K562 (cell line): ENCODE data around the gene CACNA1I. TPM values are rescaled to one million over a fixed set of nuclear protein-coding genes. Genes with fewer than 3 reads are reported as not detected.

Experiments used
- CREM ChIP-seq: IDR thresholded peaks from 2 replicates; pipeline ENCODE4 v1.6.1; 2014; ENCODE audit warnings: antibody characterized with exemption, low read depth
- E2F6 ChIP-seq, 2 experiments: IDR thresholded peaks; 2 replicates each; pipeline ENCODE4 v1.6.1; 2011; ENCODE audit warnings: borderline replicate concordance in 1 of 2, control low read depth in 1 of 2, low read depth in 1 of 2, low read length in 1 of 2, mild to moderate bottlenecking in 1 of 2, mixed read lengths in 1 of 2, moderate library complexity in 1 of 2; ENCODE audit not compliant: insufficient read depth in 1 of 2, insufficient read length in 1 of 2, poor library complexity in 1 of 2, severe bottlenecking in 1 of 2; ENCODE audit errors: extremely low read depth in 1 of 2
- E2F8 ChIP-seq: fragments of 450-650 bp; IDR thresholded peaks from 2 replicates; pipeline ENCODE4 v1.7.1; 2018; ENCODE audit warnings: mild to moderate bottlenecking, low read depth; ENCODE audit not compliant: partially characterized antibody
- EP400 ChIP-seq: fragments of 450-650 bp; IDR thresholded peaks from 2 replicates; pipeline ENCODE4 v1.6.1; 2017; ENCODE audit warnings: antibody characterized with exemption, mild to moderate bottlenecking, moderate library complexity
- ETV6 ChIP-seq, 3 experiments: fragments of 150-350 bp in 1 of 3; sonication (generic) in 1 of 3; formaldehyde crosslinking in 1 of 3; IDR thresholded peaks; 2 replicates each; pipeline versions ENCODE4 v1.6.1 to v1.8.0; 2014 to 2022; ENCODE audit warnings: borderline replicate concordance in 2 of 3, low read depth in 2 of 3, antibody characterized with exemption in 1 of 3, low read length in 1 of 3, mild to moderate bottlenecking in 1 of 3, missing genetic modification reagents in 1 of 3
- FOXK1 ChIP-seq: sonication (generic); formaldehyde crosslinking; IDR thresholded peaks from 2 replicates; pipeline ENCODE4 v1.8.0; 2022; ENCODE audit warnings: missing genetic modification reagents, mild to moderate bottlenecking, borderline replicate concordance
- ID3 ChIP-seq, 2 experiments: fragments of 250-450 bp in 1 of 2; fragments of 450-650 bp in 1 of 2; sonication (Bioruptor Pico) in 1 of 2; IDR thresholded peaks; 2 replicates each; pipeline versions ENCODE4 v1.6.1 to v1.8.0; 2016 to 2021; ENCODE audit warnings: mild to moderate bottlenecking in 2 of 2, moderate library complexity in 2 of 2, missing compliant biosample characterization in 1 of 2, missing genetic modification characterization in 1 of 2
- MXI1 ChIP-seq: IDR thresholded peaks from 2 replicates; pipeline ENCODE4 v1.6.1; 2011; ENCODE audit warnings: low read depth, mild to moderate bottlenecking, improper control_type of control experiment, low read length
- SIN3B ChIP-seq: fragments of 450-650 bp; IDR thresholded peaks from 2 replicates; pipeline ENCODE4 v1.6.1; 2017; ENCODE audit warnings: low read depth, mild to moderate bottlenecking, moderate library complexity
- SMARCA4 ChIP-seq: fragments of 450-650 bp; IDR thresholded peaks from 2 replicates; pipeline ENCODE4 v1.6.1; 2016
- TBP ChIP-seq: optimal IDR thresholded peaks from 2 replicates; pipeline ENCODE3; 2011; ENCODE audit warnings: low read depth, low read length, improper control_type of control experiment
- TGIF2 ChIP-seq: sonication (generic); formaldehyde crosslinking; IDR thresholded peaks from 2 replicates; pipeline ENCODE4 v1.8.1; 2022; ENCODE audit warnings: mild to moderate bottlenecking, missing genetic modification reagents, moderate library complexity
- ZFP30 ChIP-seq: fragments of 250-450 bp; sonication (Bioruptor Pico); IDR thresholded peaks from 2 replicates; pipeline ENCODE4 v1.8.0; 2022; ENCODE audit warnings: moderate library complexity, mild to moderate bottlenecking, inconsistent platforms, borderline replicate concordance
- polyA plus RNA-seq, 8 experiments: library from polyadenylated mRNA; depleted of rRNA in 4 of 8; stranded (reverse) in 5 of 8; unstranded in 3 of 8; fragments of >200 nt; fragmentation: Nextera tagmentation in 2 of 8; fragmentation: Illumina TruSeq in 1 of 8; extraction: Ambion mirVana in 2 of 8; extraction: Trizol in 1 of 8; gene quantifications; 2 replicates each; pipeline versions ENCODE4 v1.2.1 to v1.2.3, GENCODE V29; 2011 to 2014; ENCODE audit warnings: inconsistent platforms in 1 of 8, missing spikeins in 1 of 8
- total RNA-seq, 7 experiments: library from RNA; depleted of rRNA in 6 of 7; stranded (reverse); fragments of >200 nt in 6 of 7; fragmentation: Illumina TruSeq in 2 of 7; extraction: Trizol in 2 of 7; gene quantifications; 2 replicates each; pipeline versions ENCODE4 v1.2.1 to v1.2.3, GENCODE V29; 2011 to 2021; ENCODE audit warnings: low replicate concordance in 1 of 7
- TF ChIP-seq, protein P1 (sequence below), 2 experiments: fragments of 200-800 bp in 1 of 2; sonication (Bioruptor generic) in 1 of 2; sonication (generic) in 1 of 2; formaldehyde crosslinking in 1 of 2; IDR thresholded peaks in 1 of 2; conservative IDR thresholded peaks in 1 of 2; 2 replicates each; pipeline versions ENCODE4 v1.5.0 to v1.6.1; 2016 to 2020; ENCODE audit warnings: missing compliant biosample characterization in 1 of 2, missing genetic modification characterization in 1 of 2, missing genetic modification reagents in 1 of 2
- TF ChIP-seq, protein P2 (sequence below): fragments of 250-450 bp; sonication (Bioruptor Pico); IDR thresholded peaks from 2 replicates; pipeline ENCODE4 v1.5.0; 2021; ENCODE audit warnings: mild to moderate bottlenecking, borderline replicate concordance

CACNA1I gene
- total and polyA plus RNA-seq, 9 of the 15 experiments (the other 6 are each of a cell fraction or from before 2014, with no cell fraction given) = 0.01 to 0.79 (median 0.32) TPM; not detected in 1

DNA sequence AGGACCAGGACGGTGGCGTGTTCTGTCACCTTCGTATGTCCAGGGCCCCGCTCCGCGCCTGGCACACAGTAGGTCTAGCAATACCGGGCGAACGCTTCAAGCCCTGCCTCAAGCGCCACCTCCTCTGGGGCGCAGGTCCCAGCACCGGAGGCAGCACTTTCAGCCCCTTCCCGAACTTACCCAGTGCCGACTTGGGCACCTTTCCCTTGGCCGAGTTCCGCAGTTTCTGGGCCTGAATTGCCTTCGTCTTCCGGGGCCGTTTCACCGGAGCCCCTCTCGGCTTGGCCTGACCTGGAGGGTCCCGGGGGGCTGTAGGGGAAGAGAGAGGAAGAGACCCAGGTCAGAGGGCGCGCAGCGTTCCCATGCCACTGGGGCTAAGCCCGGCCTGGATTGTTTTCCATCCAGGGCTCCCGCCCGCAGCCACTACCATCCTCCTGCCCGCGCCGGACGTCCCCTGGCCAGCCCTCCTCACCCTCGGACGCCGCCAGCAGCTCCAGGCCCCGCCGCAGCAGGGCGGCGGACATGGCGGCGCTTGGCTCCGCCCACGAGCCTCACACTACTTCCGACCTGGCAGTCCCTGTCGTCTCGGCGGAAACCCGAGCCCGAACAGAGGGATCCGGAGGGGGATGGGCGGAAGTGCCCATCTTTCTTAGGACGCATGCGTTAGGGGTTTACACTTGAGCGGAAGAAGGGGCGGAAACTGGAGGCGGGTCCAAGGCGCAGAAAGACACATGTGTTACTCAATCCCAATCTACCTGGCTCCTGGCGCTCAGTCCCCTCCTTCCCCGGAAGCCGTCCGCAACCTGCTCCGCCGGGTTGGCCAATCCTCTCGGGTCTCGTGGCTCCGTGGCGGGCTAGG lies 38.1 kb upstream of the CACNA1I start, which contains the start of gene RPS19BP1 (continued):
- TF ChIP-seq E2F8 = peak; percentile 75
- peak in 1 of 2 experiments; percentile 73; a peak in 2 of 4 replicates for TF ChIP-seq ETV6 (IDR thresholded peaks at IDR 0.05; ENCODE audit: borderline replicate concordance in 1 of 2, low read depth in 2 of 2, low read length in 1 of 2)
- TF ChIP-seq ETV6 (CRISPR knock-in tag; IDR thresholded peaks at IDR 0.05; ENCODE audit: borderline replicate concordance) = no peak
- no peak for TF ChIP-seq MXI1
- peak; percentile 65 to 91 for TF ChIP-seq E2F6 (IDR thresholded peaks at IDR 0.05; ENCODE audit: borderline replicate concordance in 1 of 2, extremely low read depth in 1 of 2, insufficient read depth in 1 of 2, insufficient read length in 1 of 2, low read depth in 1 of 2, low read length in 1 of 2, poor library complexity in 1 of 2, severe bottlenecking in 1 of 2)
- TF ChIP-seq CREM = peak; percentile 55
- TF ChIP-seq ID3 (CRISPR knock-in tag; IDR thresholded peaks at IDR 0.05) = no peak
- no peak for TF ChIP-seq ID3 (tag; IDR thresholded peaks at IDR 0.05)
- TF ChIP-seq TBP = peak; percentile 56
- TF ChIP-seq ZFP30 (CRISPR knock-in tag) = no peak
- 0 out of 2 replicates have a peak, but pooled peaks have one; percentile 37 for TF ChIP-seq TGIF2 (CRISPR knock-in tag)
- TF ChIP-seq FOXK1 (CRISPR knock-in tag) = no peak
- TF ChIP-seq SMARCA4 = no peak
- TF ChIP-seq, protein P1, sequence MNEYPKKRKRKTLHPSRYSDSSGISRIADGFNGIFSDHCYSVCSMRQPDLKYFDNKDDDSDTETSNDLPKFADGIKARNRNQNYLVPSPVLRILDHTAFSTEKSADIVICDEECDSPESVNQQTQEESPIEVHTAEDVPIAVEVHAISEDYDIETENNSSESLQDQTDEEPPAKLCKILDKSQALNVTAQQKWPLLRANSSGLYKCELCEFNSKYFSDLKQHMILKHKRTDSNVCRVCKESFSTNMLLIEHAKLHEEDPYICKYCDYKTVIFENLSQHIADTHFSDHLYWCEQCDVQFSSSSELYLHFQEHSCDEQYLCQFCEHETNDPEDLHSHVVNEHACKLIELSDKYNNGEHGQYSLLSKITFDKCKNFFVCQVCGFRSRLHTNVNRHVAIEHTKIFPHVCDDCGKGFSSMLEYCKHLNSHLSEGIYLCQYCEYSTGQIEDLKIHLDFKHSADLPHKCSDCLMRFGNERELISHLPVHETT (CRISPR knock-in tag; conservative IDR thresholded peaks at IDR 0.05 in 1 of 2, IDR thresholded peaks at IDR 0.05 in 1 of 2) = peak in 1 of 2 experiments; percentile 52; a peak in 1 of 4 replicates
- TF ChIP-seq, protein P2, sequence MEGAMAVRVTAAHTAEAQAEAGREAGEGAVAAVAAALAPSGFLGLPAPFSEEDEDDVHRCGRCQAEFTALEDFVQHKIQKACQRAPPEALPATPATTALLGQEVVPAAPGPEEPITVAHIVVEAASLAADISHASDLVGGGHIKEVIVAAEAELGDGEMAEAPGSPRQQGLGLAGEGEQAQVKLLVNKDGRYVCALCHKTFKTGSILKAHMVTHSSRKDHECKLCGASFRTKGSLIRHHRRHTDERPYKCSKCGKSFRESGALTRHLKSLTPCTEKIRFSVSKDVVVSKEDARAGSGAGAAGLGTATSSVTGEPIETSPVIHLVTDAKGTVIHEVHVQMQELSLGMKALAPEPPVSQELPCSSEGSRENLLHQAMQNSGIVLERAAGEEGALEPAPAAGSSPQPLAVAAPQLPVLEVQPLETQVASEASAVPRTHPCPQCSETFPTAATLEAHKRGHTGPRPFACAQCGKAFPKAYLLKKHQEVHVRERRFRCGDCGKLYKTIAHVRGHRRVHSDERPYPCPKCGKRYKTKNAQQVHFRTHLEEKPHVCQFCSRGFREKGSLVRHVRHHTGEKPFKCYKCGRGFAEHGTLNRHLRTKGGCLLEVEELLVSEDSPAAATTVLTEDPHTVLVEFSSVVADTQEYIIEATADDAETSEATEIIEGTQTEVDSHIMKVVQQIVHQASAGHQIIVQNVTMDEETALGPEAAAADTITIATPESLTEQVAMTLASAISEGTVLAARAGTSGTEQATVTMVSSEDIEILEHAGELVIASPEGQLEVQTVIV = no peak
- peak; percentile 72; the same call in 1 of the 2 replicates for TF ChIP-seq EP400
- TF ChIP-seq SIN3B = peak; percentile 57; the same call in 1 of the 2 replicates
